ENCODE measurements around the gene UTS2B.
"Not testable (repeated sequence)": the region's sequence is repeated elsewhere in the genome, so short reads cannot be mapped to it uniquely, and the experiment has no call there.

Gene UTS2B

DNA sequence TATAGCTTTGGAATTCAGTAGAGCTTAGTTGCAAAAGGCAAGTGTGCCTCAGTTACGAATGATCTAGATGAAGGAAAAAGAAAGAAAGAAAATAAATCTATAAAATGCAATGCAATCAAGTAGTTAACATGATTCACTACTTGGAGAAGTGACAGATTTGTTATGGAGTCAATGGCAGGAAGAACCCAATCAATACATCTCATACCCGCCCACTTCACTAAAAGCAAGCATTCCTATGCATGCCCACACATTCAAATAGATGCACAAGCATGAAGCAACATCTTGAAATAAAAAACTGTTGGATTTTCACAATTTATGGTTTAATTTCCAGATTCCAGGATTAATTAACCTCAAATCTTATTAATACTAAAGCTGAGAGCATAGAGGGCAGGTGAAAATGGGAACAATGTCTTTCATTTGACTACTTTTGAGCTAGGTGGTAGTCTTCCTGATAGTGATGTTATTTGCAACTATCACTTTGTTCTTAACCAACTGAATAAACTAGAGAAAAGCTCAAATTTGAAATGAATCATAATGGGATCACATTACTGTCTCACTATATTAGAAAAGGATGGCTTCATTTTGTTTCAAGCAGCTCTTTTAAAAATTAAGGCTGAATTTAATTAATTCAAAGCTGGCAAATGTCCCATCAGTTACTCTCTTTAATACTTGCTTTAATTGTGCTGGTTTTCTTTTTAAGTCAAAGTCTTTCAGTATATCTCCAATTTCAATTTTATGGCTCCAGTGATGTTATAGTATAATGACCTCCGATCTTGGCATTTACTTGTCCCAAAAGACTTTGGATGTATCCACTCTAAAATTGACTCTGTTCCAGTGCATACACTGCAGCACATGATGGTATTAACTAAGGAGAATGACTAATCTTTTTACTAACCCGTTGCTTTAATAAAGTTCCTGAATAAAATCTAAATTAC lies 47.8 kb downstream of the UTS2B start:
- DNase-seq (ENCODE audit: low read depth in 1 of 2, low spot score in 1 of 2): no peak

DNA sequence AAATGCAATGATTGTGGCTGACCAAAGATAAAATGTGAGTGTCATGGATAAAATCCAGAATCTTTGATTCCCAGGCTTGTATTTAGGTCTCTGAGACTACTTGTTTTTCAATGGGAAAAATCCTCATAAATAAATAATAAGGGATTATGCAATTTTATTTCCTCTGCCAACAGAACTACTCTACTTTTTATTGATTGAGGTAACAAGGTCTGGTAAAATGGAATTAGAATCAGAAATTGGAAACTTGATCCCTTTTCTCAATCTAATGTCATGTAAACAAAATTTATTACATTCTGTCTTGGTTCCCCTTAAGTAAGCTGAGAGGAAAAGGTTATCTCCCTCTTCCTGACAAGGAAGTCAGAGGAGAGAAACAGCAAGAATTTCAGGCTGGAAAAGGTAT lies 49.4 kb downstream of the UTS2B start:
- no peak for DNase-seq (ENCODE audit: low read depth in 1 of 2, low spot score in 1 of 2)

DNA sequence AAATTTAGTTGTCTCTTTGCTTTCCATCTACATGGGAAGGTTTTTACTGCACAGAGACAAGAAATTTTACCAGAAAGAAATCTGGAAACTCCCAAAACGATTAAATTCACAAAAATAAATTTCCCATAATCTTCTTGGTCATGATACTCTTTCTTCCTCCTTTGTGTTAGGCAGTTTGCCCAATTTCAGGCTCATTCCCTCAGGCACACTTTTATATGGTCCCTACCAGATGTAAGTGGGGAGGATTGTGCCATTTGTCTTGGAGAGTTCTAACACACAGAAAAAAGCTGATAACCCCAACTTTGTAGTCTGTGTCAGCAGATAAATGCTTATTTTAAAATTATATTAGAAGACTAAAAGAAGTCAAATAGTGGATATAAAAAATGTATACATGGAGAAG lies 50.2 kb downstream of the UTS2B start:
- DNase-seq (ENCODE audit: low read depth in 1 of 2, low spot score in 1 of 2): no peak

DNA sequence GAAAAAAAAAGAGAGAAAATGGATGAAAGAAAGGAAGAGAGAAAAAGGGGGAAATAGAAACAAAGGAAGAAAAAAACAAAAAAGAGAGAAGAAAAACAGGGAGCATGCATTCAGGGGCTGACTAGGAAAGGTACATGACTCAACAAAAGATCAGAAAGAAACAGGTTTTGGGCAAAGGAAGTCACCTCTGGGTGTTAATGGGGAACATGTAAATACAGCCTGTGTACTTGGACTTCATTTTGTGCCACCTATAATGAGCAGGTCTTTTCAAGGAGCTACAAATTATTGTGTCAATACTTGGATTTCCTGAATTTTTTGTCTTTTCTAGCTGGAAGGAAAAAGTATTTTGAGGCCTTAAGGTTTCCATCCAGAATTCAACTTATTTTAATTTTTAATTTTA lies 54.6 kb downstream of the UTS2B start:
- DNase-seq (ENCODE audit: low read depth in 1 of 2, low spot score in 1 of 2): no peak

DNA sequence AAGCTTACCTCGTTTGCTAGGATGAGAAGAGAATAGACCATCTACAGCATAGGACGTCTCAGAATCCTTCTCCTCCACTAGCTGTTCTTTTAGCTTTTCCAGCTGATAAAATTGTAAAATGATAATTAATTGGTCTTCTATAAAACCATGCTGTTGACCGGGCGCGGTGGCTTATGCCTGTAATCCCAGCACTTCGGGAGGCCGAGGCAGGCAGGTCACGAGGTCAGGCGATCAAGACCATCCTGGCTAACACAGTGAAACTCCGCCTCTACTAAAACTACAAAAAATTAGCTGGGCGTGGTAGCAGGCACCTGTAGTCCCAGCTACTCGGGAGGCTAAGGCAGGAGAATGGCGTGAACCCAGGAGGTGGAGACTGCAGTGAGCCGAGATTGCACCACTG lies 55.1 kb downstream of the UTS2B start:
- DNase-seq (ENCODE audit: low read depth in 1 of 2, low spot score in 1 of 2): not testable (repeated sequence)

DNA sequence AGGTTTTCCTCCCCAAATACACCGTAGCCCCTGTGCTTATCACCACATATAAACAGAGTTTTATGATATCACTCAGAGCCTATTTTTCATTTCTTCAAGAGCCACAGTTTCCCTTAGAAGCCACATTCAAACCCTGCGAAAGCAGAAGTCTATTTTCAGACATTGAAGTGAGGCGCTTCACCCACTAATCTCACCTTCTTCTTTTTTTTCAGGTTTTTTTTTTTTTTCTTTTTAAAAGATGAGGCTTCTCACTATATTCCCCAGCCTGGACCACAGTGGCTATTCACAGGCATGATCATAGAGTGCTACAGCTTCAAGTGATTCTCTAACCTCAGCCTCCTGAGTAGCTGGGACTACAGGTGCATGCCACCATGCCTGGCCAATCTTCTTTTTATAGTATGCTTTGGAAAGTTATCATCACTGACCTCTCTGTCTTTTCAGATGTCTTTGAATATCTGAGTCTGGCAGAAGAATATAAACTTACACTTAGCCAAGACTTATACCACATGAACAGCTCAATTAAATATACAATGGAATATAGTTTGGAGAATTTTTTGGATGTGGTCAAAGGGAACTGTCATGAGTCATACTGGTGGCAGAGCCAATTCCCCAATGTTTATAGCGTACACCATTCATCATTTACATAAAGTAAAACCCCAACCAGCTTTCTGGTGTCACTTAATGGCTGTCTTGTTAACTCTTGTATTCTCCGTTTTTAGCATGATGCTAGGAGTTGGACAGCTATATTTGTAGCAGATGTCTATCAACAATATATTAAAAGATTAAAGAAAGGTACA lies 60.8 kb downstream of the UTS2B start:
- no peak for DNase-seq (ENCODE audit: low read depth in 1 of 2, low spot score in 1 of 2)

DNA sequence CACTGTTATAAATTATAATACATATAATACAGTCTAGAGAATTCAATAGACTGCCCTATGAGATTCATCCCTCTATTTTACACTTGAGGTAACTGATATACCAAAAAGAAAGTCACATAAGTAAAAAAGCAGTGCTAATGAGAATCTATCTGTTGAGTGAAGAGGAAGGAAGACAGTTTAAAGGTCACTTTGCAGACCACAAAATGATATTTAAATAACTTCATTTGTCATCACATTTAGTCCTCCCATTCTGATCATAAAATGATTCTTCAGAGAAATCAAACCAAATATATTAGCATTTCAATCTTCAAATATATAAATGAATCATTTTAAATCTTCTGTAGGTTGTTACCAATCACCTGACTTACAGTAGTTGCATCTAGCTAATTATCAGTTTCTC lies 61.6 kb downstream of the UTS2B start:
- DNase-seq (ENCODE audit: low read depth in 1 of 2, low spot score in 1 of 2): no peak

DNA sequence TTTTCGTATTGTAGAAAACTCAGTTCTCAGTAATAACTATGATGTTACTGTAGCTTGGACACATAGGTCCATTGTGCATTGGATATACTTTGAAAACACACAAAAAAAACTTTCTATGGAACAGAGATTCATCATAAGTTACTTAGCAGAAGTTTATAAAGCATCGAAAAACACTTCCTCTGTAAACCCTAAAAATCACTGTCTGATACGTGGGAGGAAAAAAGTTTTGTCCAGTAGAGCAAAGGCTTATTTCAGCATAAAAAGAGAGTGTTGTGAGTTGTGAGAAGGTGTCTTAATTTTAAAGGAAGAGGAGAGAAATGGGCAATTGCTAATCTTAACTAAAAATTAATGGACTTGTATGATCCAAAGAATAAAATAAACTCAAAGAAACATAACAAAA lies 66.5 kb downstream of the UTS2B start:
- DNase-seq (ENCODE audit: low read depth in 1 of 2, low spot score in 1 of 2): no peak

DNA sequence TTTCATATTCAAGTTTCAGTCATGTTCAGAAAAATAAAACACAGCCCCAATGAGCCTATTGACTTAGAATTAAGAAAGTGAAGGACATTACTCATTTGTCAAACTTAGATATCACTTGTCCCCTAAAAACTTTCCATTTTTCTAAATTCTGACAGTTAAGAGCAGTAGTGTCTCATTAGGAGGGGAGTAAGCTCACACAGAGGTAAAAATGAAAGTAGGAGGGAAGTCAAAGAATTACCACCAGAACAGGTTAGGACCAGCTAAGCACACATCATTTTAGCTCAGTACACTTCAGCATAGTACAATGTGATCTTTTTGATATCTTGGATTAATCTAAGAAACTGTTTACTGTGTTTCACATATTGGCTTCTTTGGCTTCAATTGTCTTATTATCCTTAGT lies 67.0 kb downstream of the UTS2B start:
- DNase-seq (ENCODE audit: low read depth in 1 of 2, low spot score in 1 of 2): no peak

DNA sequence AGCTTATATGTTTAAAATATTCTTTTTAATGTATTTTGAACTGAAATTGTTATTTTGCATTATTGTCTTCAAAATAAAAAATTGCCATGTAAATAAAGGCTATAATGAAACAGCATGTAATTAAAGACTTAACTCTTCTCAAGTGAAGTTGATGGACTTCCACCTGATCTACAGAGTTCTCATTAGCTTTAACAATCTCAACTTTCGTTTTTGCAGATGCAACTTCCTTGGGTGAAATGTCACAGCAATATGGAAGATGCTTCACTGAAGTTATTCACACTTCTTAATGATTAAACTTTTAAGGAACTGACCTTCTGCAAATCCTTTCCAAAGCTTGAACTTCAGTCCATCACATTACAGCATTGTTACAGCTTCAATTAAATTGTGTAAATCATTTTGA lies 67.7 kb downstream of the UTS2B start:
- no peak for DNase-seq (ENCODE audit: low read depth in 1 of 2, low spot score in 1 of 2)

DNA sequence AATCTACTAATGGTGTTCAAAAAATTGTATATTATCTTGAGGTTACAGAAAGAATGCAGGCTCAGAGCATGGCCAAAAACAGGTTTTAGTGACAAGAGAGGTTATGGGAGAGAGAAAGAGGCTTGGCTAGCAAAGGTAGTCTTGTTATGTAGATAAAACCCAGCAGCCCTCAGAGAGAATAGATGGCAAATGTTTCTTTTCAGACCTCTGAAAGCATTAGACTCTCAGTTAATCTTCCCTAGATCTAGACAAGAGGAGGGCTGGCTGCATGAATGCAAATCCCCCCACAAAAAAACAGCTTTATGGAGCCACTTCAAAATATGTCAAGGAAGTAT lies 69.1 kb downstream of the UTS2B start:
- no peak for DNase-seq (ENCODE audit: low read depth in 1 of 2, low spot score in 1 of 2)

DNA sequence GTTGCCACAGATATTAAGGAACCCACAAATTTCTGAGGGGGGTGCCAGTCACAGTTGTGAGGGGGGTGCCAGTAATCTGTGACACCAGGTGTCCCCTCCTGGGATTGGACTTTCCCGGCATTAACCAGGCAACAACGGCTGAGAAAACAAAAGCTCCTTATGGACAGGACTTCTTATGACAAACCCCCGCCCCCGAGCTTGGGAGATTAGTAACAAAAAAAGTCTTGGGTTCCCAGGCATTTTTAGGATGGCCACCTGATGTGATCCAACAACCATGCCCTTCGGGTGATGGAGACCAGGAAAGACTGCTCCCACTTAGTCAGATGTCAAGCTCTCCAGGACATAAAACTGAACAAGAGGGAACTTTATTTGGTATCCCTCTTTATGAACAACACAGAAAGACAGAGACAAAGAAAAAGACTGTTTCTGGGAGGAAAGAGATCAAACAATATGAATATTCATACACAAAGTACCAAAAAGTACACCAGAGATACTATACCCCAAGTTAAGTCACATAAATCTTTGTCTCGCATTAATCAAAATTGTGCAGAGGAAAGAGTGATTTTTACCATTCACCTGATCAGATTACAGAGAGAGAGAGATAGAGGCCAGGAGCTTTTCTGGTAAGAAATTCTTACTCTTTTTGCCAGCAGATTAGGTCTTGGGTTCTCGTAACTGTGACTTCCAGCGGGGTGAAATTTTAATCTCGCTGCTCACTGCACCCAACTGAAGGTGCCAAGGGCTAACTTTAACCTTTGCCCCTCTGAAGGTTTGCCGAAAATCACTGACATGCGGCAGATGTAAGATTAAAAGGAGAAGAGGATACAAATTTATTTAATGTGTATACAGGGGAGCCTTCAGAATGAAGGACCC lies 69.7 kb downstream of the UTS2B start:
- no peak for DNase-seq (ENCODE audit: low read depth in 1 of 2, low spot score in 1 of 2)

DNA sequence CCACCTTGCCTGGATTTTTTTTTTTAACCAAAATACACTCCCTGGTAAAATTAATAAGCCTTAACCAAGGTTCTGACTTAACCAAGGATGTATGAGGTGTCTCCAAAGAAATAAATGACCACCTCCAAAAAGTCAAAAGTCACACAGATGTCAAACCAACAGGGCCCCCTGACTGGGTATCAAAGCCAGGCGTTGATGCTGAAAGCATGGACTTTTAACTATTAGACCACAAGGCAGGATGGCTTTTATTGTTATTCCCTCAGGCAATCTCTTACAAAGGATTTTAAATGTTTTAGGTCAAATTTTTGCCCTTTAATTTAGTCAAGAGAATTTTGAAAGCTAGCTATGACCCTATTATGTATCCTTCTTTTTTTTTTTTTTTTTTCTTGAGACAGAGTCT lies 70.8 kb downstream of the UTS2B start:
- no peak for DNase-seq (ENCODE audit: low read depth in 1 of 2, low spot score in 1 of 2)

DNA sequence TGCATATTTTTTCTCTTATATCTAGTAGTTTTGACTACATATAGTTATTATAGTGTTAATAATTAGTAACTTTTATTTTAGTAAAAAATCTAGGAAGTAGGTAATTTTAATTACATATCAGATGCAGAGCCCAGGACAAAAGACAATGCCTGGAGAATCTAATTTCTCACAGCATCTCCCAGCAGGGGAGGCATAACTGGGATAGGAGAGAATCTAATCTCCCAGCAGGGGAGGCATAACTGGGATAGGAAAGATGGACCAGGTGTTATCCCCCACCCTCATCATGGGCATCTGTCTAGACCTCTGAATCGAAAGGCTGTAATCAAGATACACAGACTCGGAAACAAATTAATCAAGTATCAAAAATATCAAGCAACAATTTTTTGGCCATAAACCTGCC lies 73.0 kb downstream of the UTS2B start:
- no peak for DNase-seq (ENCODE audit: low read depth in 1 of 2, low spot score in 1 of 2)

DNA sequence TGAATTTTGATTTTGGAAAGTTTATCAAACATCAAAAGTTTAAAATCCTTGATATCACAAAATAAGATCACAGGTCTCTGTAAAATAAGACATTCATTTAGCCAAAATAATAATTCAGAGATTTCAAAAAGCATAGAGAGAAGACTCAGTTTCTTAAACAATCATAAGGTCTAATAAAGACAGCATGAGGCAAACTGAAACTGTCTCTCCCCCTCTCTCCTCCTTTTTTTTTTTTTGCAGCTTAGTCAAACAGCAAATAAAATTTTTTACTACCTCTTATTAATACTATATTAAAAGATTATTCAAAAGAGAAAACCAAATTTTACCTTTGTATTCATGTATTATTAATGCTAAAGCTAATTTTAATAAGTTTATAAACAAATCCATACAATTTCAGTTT lies 73.9 kb downstream of the UTS2B start:
- no peak for DNase-seq (ENCODE audit: low read depth in 1 of 2, low spot score in 1 of 2)

DNA sequence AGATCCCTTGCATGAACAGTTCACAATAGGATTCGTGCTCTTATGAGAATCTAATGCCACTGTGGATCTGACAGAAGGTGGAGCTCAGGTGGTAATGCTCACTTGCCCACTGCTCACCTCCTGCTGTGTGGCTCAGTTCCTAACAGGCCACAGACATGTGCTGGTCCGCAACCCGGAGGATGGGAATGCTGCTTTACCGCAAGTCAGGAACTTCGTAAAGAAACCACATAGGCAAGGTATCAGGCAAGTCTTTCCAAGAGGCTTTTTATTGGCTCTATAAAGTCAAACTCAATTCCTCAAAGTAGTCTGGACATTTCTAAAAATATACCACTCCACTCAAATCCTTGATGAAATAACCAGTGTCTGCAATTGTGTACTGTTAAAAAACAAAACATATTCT lies 75.2 kb downstream of the UTS2B start:
- DNase-seq (ENCODE audit: low read depth in 1 of 2, low spot score in 1 of 2): no peak

DNA sequence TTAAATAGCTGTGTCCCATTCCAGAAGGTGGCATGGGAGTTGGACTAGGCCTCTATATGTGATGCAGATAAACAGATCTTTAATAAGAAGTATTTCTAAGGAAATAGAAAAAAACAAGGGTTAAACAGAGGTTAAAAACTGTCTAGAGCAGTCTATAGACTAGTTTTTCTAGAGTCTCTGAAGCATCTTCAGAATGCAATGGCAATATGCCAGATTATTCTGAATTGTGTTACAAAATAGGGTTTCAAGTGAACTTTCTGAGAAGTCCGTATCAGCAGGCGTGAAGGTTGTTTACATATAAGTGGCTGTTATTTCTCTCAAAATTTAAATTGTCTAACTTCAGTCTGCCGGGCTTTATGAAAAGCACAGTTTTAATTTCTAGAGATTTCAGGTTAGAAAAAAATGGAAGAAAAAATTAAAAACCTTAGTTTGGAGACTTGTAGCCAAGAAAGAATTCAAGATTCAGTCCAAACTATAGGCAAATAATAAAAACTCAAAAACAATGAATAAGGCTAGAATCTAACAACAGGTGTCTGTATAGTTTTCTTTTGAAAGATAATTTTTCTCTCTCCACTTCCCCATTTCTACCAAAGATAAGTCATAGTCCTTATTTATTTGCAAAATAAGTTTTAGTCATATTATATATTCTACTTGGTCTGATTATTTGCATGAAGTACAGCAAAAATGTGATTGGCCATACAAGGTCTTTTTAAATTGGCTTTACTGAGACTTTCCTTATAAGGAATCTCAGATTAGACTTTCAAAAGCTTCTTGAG lies 76.0 kb downstream of the UTS2B start:
- no peak for DNase-seq (ENCODE audit: low read depth in 1 of 2, low spot score in 1 of 2)

DNA sequence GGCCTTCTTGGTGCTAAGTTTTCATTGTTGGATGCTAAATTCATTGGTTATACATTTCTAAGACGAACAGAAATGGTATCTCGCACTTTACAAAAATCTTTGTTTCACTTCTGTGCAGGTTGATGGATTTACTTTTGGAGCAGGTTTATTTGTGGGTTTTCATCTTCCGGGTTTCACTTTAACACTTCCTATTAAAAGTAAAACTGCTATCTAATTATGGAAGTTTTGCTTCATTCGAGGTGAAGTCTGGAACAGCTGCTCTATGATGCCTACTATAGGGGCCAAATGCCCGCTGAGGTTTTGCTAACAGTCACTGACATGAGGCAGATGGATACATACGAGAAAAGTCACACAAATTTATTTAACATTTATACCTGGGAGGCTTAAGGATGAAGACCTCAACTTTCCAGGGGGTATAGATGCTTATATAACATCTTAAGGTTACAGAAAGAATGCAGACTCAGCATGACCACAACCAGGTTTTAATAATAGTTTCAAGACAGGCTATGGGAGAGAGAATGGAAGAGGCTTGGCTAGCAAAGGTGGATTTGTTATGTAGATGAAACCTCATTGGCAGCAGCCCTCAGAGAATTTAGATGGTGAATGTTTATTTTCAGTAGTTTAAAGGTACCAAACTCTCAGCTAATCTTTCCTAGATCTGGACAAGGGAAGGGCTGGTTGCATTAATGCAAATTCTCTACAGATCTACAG lies 77.1 kb downstream of the UTS2B start:
- DNase-seq (ENCODE audit: low read depth in 1 of 2, low spot score in 1 of 2): no peak

DNA sequence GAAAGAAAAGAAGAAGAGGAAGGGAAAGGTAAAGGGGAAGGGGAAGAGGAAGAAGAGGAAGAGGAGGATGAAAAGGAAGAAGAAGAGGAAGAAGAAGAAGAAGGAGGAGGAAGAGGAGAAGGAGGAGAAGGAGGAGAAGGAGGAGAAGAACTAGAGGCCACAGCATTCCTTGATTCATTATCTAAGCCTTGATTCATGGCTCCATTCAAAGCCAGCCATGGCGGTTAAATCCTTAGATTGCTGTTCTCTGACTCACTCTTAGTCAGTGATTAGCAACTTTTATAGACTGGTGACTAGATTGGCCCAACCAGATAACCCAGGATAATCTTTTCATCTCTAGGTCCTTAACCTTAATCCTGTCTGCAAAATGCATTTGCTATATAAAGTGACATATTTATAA lies 83.7 kb downstream of the UTS2B start:
- no peak for DNase-seq (ENCODE audit: low read depth in 1 of 2, low spot score in 1 of 2)

DNA sequence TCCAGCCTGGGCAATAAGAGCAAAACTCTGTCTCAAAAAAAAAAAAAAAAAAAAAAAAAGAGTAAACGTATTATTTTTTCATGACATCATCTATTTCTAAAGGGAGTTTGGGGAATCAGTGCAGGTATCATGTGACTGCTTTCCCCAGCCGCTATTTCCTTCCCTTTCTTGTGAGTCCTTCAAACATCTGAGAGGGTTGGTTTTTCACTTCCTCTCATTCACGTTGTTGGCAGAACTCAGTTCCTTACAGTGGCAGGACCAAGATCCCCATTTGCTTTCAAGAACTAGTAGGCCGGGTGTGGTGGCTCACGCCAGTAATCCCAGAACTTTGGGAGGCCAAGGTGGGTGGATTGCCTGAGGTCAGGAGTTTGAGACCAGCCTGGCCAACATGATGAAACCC lies 84.3 kb downstream of the UTS2B start:
- not testable (repeated sequence) for DNase-seq (ENCODE audit: low read depth in 1 of 2, low spot score in 1 of 2)

All from stimulated activated CD4-positive, alpha-beta T cell treated with anti-CD3 and anti-CD28 coated beads, Interleukin-15, amount 100 ng/mL, for 1 hour (primary cell).